CD4-positive, alpha-beta T cell (primary cell): ENCODE data around the gene MTSS2. TPM values are rescaled to one million over a fixed set of nuclear protein-coding genes. Genes with fewer than 3 reads are reported as not detected.

Experiments
- ATAC-seq: fragments of 200-7000 bp; cut with Tn5 transposase; one replicate; pipeline ENCODE4 v1.10.0; 2022; ENCODE audit warnings: mild to moderate bottlenecking; ENCODE audit not compliant: poor library complexity
- CTCF ChIA-PET: fragments of 350-600 bp; sonication (Branson Sonifier 250); formaldehyde crosslinking; loops from one replicate; lab custom pipeline; 2021; ENCODE audit warnings: antibody characterized with exemption, inconsistent platforms; lab: Charles Lee
- POLR2A ChIA-PET: fragments of 350-600 bp; sonication (Branson Sonifier 250); formaldehyde crosslinking; loops from one replicate; lab custom pipeline; 2021; ENCODE audit warnings: antibody characterized with exemption, inconsistent platforms; lab: Charles Lee
- DNase-seq, 14 experiments: peaks; one replicate each; pipeline ENCODE4 v3.0.0-alpha.2; 2013 to 2020; ENCODE audit warnings: mixed read lengths in 2 of 14
- H3K27ac ChIP-seq, 2 donors: one replicate each; pipeline versions ENCODE4 v1.5.1 to v1.7.0; 2013; ENCODE audit warnings: low read length in 2 of 2, low read depth in 1 of 2, mild to moderate bottlenecking in 1 of 2
- H3K27me3 ChIP-seq, 2 experiments: 1 replicate in 1 of 2; 2 replicates in 1 of 2; pipeline versions ENCODE4 v1.6.1 to v1.7.0; 2013; ENCODE audit warnings: low read length in 2 of 2, control low read depth in 1 of 2, mild to moderate bottlenecking in 1 of 2, moderate library complexity in 1 of 2; ENCODE audit not compliant: insufficient read depth in 2 of 2, control insufficient read depth in 1 of 2
- H3K36me3 ChIP-seq: one replicate; pipeline ENCODE4 v1.6.1; 2013; ENCODE audit warnings: low read length, control low read depth; ENCODE audit not compliant: insufficient read depth
- H3K4me1 ChIP-seq: one replicate; pipeline ENCODE4 v1.6.1; 2013; ENCODE audit warnings: low read length, control low read depth; ENCODE audit not compliant: insufficient read depth
- H3K4me3 ChIP-seq: one replicate; pipeline ENCODE4 v1.5.1; 2013; ENCODE audit warnings: mild to moderate bottlenecking, low read length, moderate library complexity
- H3K9me3 ChIP-seq, 2 experiments: 1 replicate in 1 of 2; 2 replicates in 1 of 2; pipeline versions ENCODE4 v1.6.1 to v1.7.0; 2013; ENCODE audit warnings: low read length in 2 of 2, mild to moderate bottlenecking in 2 of 2, control low read depth in 1 of 2, moderate library complexity in 1 of 2; ENCODE audit not compliant: control insufficient read depth in 1 of 2, insufficient read depth in 1 of 2
- H3K27ac Mint-ChIP-seq: one replicate; pipeline ENCODE4 v1.8.0; 2020; ENCODE audit warnings: mixed read lengths
- H3K27me3 Mint-ChIP-seq: one replicate; pipeline ENCODE4 v1.8.0; 2021; ENCODE audit warnings: mixed read lengths
- H3K36me3 Mint-ChIP-seq: one replicate; pipeline ENCODE4 v1.8.0; 2021; ENCODE audit warnings: low read depth, mixed read lengths
- H3K4me1 Mint-ChIP-seq: one replicate; pipeline ENCODE4 v1.8.0; 2021; ENCODE audit warnings: low read depth, mixed read lengths
- H3K4me3 Mint-ChIP-seq: one replicate; pipeline ENCODE4 v1.8.0; 2020; ENCODE audit warnings: mild to moderate bottlenecking, mixed read lengths
- H3K9me3 Mint-ChIP-seq: one replicate; pipeline ENCODE4 v1.8.0; 2020; ENCODE audit warnings: mixed read lengths
- CTCF ChIP-seq: fragments of 200-600 bp; IDR thresholded peaks from one replicate; pipeline ENCODE4 v1.8.0; 2022; ENCODE audit warnings: antibody characterized with exemption, mild to moderate bottlenecking
- intact Hi-C, 2 experiments: fragments of 100-400 bp; cut with DNase I in 1 of 2; cut with micrococcal nuclease in 1 of 2; formaldehyde crosslinking; loops; one replicate each; pipeline versions ENCODE4 v1.15.1 to v1.9.0; 2023 to 2025; cut with DNase I, micrococcal nuclease
- total RNA-seq, 174 experiments: library from RNA in 2 of 174; stranded (reverse) in 2 of 174; gene quantifications; one replicate each; pipeline ENCODE4 v1.2.3 and lab custom pipeline; 2021 to 2026

MTSS2 gene
- total RNA-seq, 2 experiments from 2014 or later: 15.4 to 16.4 TPM

- CTCF ChIA-PET: no interaction called here
- Mint-ChIP-seq H3K27ac (no peak overlapping the region), H3K4me1 (no peaks in the 10 kb centered on the region), H3K4me3 (no peak overlapping the region), H3K9me3 (no peaks in the 10 kb centered on the region), H3K36me3 (no peaks in the 10 kb centered on the region), H3K27me3 (no peaks in the 10 kb centered on the region)
- H3K27me3 ChIP-seq: no peaks in the 10 kb centered on the region
- no peak overlapping the region for H3K27ac ChIP-seq
- H3K4me3 ChIP-seq: no peak overlapping the region
- no peak for TF ChIP-seq CTCF
- no peaks in the 10 kb centered on the region for H3K4me1 ChIP-seq
- POLR2A ChIA-PET: interaction anchor here (0.6 kb wide), 1 partner anchor 327 kb away, joined by 3 read pairs; no protein-coding TSS in a partner anchor
- intact Hi-C loops: no loop called here
- H3K36me3 ChIP-seq: no peaks in the 10 kb centered on the region
- ATAC-seq (no peak), DNase-seq (no peak)
- H3K9me3 ChIP-seq: no peaks in the 10 kb centered on the region
Measured at GRCh38 chr16:70638814-70639792, 46.8 kb downstream of the MTSS2 start.

Other genes starting within 250 kb of the MTSS2 start
- gene ST3GAL2, start 247.0 kb downstream of the MTSS2 start, total RNA-seq: 10 to 100 TPM in 1 of 2 experiments, 1 to 10 TPM in 1; 9.8 to 11.1 TPM
- 10 to 100 TPM; 21.8 to 25.4 TPM for gene FCSK, start 231.5 kb downstream of the MTSS2 start, total RNA-seq
- gene COG4, start 162.5 kb downstream of the MTSS2 start, total RNA-seq: 10 to 100 TPM; 15.9 to 19.3 TPM
- 100 to 1,000 TPM; 130 to 140 TPM for gene SF3B3, start 162.2 kb downstream of the MTSS2 start, total RNA-seq
- under 1 TPM; 0.84 to 0.88 TPM for gene IL34, start 39.5 kb downstream of the MTSS2 start, total RNA-seq
- 10 to 100 TPM; 23.0 to 23.6 TPM for gene VAC14, start 115.1 kb upstream of the MTSS2 start, total RNA-seq